Measurements from ENCODE around the gene DUSP28.

DNA sequence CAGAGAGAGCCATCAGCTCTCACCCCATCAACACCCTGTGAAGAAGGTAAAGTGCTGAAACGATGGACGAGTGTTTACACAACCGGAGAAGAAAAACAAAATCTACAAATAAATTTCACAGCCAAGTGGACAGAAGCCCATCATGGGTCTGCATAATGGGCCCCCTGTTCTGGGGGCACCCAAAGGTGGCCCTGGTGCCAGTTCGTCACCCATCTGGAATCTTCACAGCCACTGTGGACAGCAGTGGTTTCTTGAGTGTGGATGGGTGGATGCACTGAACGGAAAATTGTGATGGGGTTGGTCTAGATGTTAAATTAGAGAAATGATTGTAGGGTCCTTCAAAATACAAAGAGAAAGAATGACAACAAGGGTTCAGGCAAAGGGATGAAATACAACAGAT is 41.2 kb upstream of the DUSP28 start:
- no peak for TF ChIP-seq EZH2phosphoT487 (IDR thresholded peaks at IDR 0.05)
- no peak for TF ChIP-seq CTCF (IDR thresholded peaks at IDR 0.05)
- TF ChIP-seq EZH2 (IDR thresholded peaks at IDR 0.05): no peak
